GM12872 (cell line): ENCODE results near the gene FANCI.

Experiments
- TF ChIP-seq, protein P1 (sequence below): IDR thresholded peaks from 3 replicates; pipeline ENCODE4 v1.5.1; 2011; ENCODE audit warnings: low read depth, mild to moderate bottlenecking, low read length, moderate library complexity; ENCODE audit not compliant: insufficient read depth

FANCI gene

DNA sequence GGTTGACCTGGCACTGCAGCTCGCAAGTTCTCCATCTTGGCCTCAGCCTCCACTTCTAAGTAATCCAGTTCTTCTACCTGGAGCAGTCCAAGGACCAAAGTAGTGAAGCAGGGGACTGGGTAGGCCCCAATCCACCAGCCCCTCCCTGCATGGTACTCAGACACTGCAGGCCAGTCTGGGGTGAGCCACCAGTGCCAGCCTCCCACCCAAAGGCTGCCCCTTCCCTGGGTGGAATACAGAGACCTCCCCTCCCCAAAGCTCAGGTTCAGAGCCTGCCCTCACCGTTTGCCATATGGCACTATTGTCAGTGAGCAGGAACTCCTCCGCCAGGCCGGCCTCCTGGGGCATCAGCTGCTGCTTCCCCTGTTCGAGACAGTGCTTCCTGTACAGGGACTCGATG is 80.0 kb downstream of the FANCI start:
- TF ChIP-seq, protein P1, sequence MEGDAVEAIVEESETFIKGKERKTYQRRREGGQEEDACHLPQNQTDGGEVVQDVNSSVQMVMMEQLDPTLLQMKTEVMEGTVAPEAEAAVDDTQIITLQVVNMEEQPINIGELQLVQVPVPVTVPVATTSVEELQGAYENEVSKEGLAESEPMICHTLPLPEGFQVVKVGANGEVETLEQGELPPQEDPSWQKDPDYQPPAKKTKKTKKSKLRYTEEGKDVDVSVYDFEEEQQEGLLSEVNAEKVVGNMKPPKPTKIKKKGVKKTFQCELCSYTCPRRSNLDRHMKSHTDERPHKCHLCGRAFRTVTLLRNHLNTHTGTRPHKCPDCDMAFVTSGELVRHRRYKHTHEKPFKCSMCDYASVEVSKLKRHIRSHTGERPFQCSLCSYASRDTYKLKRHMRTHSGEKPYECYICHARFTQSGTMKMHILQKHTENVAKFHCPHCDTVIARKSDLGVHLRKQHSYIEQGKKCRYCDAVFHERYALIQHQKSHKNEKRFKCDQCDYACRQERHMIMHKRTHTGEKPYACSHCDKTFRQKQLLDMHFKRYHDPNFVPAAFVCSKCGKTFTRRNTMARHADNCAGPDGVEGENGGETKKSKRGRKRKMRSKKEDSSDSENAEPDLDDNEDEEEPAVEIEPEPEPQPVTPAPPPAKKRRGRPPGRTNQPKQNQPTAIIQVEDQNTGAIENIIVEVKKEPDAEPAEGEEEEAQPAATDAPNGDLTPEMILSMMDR: no peak

DNA sequence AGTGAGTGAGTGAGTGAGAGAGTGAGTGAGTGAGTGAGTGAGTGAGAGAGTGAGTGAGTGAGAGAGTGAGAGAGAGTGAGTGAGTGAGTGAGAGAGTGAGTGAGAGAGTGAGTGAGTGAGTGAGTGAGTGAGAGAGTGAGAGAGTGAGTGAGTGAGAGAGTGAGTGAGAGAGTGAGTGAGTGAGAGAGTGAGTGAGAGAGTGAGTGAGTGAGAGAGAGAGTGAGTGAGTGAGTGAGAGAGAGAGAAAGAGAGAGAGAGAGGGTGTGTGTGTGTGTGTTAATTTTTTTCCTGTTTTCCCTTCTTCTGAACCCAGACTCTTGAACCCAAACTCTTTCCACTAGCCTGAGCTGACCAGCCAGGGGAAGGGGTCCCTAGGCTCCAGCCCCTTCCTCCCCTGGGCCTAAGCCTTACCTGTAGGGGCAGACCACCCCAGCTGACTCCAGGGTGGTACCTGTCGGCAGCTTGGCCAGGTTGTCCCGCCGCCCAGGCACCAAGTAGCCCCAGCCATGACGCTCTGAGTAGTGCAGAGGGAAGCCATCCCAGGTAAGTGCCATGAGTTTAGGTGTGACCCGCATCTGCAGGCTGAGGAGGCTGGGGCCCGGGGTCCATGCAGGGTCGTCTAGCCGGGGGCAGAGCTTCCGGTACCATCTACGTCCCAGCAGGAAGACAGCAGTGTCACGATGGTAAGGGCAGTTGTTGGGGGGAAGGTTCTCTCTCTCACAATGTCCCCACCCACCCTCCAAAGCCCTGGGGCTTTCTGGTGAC is 81.4 kb downstream of the FANCI start:
- TF ChIP-seq, protein P1: no peak

DNA sequence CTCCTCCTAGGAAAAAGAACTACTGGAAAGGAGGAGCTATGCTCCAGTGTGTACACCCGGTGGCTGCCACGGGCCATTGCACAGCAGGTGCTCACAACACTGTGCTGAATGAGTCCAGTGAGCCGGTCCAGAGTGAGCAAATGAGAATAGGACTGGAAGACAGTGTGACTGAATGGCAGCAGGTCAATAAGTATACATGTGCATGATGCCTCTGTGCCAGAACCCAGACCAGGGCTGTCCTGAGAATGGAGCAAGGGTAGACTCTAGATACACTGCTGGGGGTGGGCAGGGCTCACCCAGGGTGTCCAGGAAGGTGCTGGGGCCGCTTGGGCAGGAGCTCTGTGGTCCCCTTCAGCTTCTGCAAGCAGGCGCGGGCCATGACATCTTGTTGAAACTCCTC is 82.5 kb downstream of the FANCI start:
- TF ChIP-seq, protein P1: no peak

DNA sequence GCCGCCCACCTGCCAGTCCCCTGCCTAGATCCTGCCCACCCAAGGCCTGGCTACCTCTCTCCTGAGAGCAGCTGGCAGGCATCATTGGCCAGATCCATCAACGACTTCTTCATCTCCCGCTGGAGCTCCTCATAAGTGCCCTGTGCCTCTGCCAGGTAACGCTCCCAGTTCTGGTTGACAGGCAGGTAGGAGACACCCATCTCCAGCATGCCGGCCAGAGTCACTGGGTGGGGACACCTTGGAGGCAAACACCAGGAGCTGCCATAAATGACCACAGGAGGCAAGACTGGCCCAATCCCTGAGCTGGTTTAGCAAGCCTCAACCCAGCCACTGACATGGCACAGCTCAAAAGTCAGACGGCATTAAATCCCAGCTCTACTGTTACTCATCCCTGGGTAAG is 83.3 kb downstream of the FANCI start:
- TF ChIP-seq, protein P1: no peak

DNA sequence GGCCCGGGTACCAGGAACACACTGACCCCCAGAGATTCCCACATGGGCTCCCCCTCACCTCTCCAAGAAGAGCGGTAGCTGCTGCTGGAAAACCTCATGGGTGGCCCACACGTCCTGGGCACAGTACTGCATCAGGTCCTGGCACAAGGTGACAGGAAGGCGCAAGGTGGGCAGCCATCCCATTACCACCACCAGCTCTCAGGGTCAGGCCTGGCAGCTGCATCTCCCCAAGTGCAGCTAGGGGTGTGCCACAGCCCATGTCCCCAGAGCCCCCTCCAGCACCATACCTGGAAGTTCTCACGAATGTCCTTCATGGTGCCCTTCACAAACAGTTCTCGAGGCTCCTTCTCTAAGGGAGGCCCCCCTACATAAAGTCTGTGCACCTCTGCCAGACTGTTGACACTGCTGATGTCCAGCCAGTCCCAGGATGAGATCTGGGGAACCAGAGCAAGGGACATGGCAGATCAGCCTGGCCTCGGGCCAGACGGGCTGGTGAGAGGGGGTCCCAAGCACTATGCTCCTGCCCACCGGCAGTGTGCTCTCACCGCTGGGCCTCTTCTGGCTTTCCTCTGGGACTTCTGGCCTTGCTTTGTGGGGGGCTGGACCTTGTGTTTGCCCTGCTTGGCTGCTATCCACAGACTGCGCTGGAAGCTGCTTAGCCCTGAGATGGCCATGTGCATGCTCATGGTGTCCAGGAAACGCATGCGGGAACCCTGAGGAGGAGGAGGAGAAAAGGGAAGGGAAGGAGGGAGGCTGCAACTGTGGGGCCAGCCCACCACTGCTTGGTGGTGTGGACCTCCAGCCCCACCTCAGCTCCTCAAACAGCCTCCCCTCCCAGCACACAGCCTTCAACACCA is 84.8 kb downstream of the FANCI start:
- TF ChIP-seq, protein P1: no peak

DNA sequence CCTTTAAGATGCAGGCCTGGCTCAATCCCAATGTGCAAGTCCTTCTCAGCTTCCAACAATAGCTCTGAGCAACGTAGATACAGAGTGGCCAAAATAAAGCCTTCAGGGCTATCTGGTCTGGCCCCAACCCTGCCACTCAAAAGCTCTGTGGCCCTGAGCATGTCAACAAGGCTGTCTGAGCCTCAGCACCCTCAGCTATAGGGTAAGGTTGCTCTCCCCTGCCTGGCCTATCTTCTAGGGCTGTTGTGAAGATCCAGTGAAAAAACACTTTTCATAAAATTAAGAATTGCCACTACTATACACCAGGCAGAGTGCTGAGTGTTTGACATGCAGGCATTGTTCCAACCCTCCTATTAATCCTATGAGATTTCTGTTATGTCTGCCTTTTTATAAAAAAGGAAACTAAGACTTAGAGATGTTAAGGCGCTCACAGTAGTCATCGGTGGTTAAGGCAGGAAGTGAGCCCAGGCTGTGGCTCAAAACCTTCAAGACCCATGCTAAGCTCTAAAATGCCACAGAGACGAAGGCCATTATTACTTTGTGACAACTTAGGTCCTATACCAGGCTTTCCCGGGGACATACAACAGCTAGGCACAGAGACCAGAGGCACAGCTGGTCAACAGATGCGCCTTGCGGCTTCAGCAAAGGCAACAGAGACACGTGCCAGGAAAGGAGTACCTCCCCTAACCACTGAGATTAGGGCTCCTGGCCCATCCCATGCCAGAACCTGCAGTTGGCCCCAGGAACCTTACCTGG is 85.7 kb downstream of the FANCI start:
- TF ChIP-seq, protein P1: no peak

DNA sequence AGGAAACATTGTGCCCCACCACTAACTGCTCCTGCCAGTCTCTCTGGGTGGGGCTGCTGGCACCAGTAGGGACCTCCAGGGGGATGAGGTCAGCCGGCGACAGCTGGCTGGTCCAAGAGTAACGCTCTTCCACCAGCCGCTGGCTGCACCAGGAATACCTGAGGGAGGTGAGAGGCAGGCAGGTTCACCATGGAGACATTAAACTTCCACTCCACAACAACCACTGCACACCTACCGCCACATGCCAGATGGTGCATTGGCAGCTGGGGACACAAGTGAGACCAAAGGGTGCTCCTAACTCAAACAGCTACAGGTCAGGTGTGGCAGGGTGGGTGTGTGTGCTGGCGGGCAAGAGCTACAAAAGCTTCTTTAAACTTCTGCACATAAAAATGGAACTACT is 86.3 kb downstream of the FANCI start:
- TF ChIP-seq, protein P1: no peak
